AG04450 (cell line): ENCODE data around the gene SMARCD3. TPM values are rescaled to one million over a fixed set of nuclear protein-coding genes. Genes with fewer than 3 reads are reported as not detected.

Experiments used
- CTCF ChIA-PET: fragments of 300-600, 350-600 bp; formaldehyde crosslinking; extraction: SDS; loops from one replicate; lab custom pipeline; 2022; ENCODE audit warnings: antibody characterized with exemption, inconsistent platforms; lab: Charles Lee
- POLR2A ChIA-PET: fragments of 350-600 bp; formaldehyde crosslinking; extraction: SDS; loops from one replicate; lab custom pipeline; 2021; ENCODE audit warnings: antibody characterized with exemption, inconsistent platforms; lab: Yijun Ruan, JAX
- DNase-seq: peaks from one replicate; pipeline ENCODE4 v3.0.0-alpha.2; 2011; ENCODE audit warnings: low read depth, low spot score
- H3K27ac ChIP-seq: one replicate; pipeline ENCODE4 v1.5.1; 2012; ENCODE audit warnings: low read depth, low read length, control low read depth
- H3K27me3 ChIP-seq: one replicate; pipeline ENCODE4 v1.6.0; 2012; ENCODE audit warnings: low read length; ENCODE audit not compliant: control insufficient read depth, insufficient read depth
- H3K4me3 ChIP-seq: 2 replicates; pipeline ENCODE4 v1.5.1; 2011; ENCODE audit warnings: mild to moderate bottlenecking, low read depth, low read length, control low read depth
- H3K9me3 ChIP-seq: 2 replicates; pipeline ENCODE4 v1.5.1; 2012; ENCODE audit warnings: low read length; ENCODE audit not compliant: control insufficient read depth, insufficient read depth
- polyA plus RNA-seq: library from polyadenylated mRNA; depleted of rRNA; stranded (reverse); fragments of >200 nt; gene quantifications from 2 replicates; pipeline ENCODE4 v1.2.3, GENCODE V29; 2011
- TF ChIP-seq, protein P1 (sequence below): IDR thresholded peaks from 2 replicates; pipeline ENCODE4 v1.5.1; 2011; ENCODE audit warnings: low read depth, low read length, control low read depth, inconsistent platforms

SMARCD3 gene
- polyA plus RNA-seq, 1 experiment = 39.2 TPM

DNA sequence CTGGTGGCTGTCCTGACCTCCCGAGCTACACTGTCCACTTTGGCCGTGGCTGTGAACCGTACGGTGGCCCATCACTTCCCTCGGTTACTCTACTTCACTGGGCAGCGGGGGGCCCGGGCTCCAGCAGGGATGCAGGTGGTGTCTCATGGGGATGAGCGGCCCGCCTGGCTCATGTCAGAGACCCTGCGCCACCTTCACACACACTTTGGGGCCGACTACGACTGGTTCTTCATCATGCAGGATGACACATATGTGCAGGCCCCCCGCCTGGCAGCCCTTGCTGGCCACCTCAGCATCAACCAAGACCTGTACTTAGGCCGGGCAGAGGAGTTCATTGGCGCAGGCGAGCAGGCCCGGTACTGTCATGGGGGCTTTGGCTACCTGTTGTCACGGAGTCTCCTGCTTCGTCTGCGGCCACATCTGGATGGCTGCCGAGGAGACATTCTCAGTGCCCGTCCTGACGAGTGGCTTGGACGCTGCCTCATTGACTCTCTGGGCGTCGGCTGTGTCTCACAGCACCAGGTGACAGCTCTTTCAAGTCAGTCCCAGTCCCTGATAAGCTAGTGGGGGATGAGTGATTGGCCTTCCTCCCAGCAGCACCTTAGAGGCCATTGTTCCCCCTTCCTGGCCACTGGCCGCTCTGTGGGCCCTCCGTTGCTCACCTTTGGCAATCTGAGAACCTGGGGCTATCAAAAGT, 13.3 kb downstream of the SMARCD3 start:
- Histone ChIP-seq H3K27ac (no peak overlapping the region), H3K9me3 (no peaks in the 10 kb centered on the region; the same call in 1 of the 2 replicates), H3K4me3 (no peak overlapping the region), H3K27me3 (no peaks in the 10 kb centered on the region)
- TF ChIP-seq, protein P1, sequence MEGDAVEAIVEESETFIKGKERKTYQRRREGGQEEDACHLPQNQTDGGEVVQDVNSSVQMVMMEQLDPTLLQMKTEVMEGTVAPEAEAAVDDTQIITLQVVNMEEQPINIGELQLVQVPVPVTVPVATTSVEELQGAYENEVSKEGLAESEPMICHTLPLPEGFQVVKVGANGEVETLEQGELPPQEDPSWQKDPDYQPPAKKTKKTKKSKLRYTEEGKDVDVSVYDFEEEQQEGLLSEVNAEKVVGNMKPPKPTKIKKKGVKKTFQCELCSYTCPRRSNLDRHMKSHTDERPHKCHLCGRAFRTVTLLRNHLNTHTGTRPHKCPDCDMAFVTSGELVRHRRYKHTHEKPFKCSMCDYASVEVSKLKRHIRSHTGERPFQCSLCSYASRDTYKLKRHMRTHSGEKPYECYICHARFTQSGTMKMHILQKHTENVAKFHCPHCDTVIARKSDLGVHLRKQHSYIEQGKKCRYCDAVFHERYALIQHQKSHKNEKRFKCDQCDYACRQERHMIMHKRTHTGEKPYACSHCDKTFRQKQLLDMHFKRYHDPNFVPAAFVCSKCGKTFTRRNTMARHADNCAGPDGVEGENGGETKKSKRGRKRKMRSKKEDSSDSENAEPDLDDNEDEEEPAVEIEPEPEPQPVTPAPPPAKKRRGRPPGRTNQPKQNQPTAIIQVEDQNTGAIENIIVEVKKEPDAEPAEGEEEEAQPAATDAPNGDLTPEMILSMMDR = no peak
- no peak for DNase-seq
- POLR2A ChIA-PET = interaction anchor here (1.0 kb wide), 1 partner anchor 9 kb away, joined by 3 read pairs; no protein-coding TSS in a partner anchor
- CTCF ChIA-PET = interaction anchor here (4.6 kb wide), 1 partner anchor 9 kb away, joined by 29 read pairs; no protein-coding TSS in a partner anchor

DNA sequence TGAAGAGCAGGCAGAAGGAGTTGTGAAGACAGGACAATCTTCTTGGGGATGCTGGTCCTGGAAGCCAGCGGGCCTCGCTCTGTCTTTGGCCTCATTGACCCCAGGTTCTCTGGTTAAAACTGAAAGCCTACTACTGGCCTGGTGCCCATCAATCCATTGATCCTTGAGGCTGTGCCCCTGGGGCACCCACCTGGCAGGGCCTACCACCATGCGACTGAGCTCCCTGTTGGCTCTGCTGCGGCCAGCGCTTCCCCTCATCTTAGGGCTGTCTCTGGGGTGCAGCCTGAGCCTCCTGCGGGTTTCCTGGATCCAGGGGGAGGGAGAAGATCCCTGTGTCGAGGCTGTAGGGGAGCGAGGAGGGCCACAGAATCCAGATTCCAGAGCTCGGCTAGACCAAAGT, 14.7 kb downstream of the SMARCD3 start:
- no peaks in the 10 kb centered on the region; the same call in 1 of the 2 replicates for H3K9me3 ChIP-seq
- DNase-seq = no peak
- ChIA-PET CTCF (interaction anchor here (4.6 kb wide), 1 partner anchor 10 kb away, joined by 29 read pairs; no protein-coding TSS in a partner anchor), POLR2A (interaction anchor here (1.0 kb wide), 1 partner anchor 12 kb away, joined by 3 read pairs; no protein-coding TSS in a partner anchor)
- TF ChIP-seq, protein P1 = no peak
- H3K27me3 ChIP-seq = no peaks in the 10 kb centered on the region
- H3K27ac ChIP-seq = no peak overlapping the region
- peak overlapping the region; percentile 96 for H3K4me3 ChIP-seq

DNA sequence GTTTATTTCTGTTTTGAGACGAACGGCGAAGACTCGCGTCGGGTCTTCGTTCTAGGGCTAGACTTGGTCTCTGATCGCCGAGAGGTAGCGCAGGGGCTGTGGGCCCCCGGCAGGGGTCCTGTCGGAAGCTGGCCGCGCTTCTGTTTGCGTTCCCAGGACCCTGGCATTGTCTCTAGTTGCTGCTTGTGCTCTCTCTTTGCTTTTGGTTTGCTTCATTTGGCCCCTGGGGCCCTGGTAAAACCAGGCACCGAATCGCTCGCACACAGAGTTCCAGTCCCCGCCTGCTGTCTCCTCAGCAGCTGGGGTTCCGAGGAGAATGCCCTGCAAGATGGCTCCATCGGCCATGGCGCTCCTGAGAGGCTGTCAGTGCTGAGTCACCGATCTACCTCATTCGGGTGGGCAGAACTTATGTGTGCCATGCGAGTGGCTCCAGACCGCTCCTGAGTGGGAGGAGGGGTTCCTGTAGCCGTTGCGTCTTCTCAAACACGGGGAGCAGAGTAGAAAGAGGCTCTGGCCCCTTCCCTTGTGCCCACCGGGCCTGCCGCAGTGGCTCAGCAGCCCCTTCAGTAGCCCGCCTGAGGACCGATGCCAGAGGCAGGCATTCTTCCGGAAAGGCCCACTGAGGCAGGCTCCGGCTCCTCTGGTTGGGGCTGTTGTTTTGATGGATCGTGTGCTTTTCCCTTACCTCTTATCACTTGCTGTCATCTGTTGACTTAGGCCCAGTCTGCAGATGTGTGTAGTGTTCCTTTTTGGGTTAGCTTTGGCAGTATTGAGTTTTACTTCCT, 15.4 kb downstream of the SMARCD3 start:
- Histone ChIP-seq H3K4me3 (peak overlapping the region; percentile 96), H3K27me3 (no peaks in the 10 kb centered on the region), H3K27ac (peak overlapping the region; percentile 85), H3K9me3 (no peaks in the 10 kb centered on the region; the same call in 1 of the 2 replicates)
- peak; percentile 50 for DNase-seq
- CTCF ChIA-PET = interaction anchor here (1.2 to 4.6 kb wide), 2 partner anchors 11 to 13 kb away, joined by 4 to 29 read pairs; no protein-coding TSS in a partner anchor
- TF ChIP-seq, protein P1 = no peak
- POLR2A ChIA-PET = interaction anchor here (0.6 kb wide), 1 partner anchor 1973 kb away, joined by 3 read pairs; no protein-coding TSS in a partner anchor

DNA sequence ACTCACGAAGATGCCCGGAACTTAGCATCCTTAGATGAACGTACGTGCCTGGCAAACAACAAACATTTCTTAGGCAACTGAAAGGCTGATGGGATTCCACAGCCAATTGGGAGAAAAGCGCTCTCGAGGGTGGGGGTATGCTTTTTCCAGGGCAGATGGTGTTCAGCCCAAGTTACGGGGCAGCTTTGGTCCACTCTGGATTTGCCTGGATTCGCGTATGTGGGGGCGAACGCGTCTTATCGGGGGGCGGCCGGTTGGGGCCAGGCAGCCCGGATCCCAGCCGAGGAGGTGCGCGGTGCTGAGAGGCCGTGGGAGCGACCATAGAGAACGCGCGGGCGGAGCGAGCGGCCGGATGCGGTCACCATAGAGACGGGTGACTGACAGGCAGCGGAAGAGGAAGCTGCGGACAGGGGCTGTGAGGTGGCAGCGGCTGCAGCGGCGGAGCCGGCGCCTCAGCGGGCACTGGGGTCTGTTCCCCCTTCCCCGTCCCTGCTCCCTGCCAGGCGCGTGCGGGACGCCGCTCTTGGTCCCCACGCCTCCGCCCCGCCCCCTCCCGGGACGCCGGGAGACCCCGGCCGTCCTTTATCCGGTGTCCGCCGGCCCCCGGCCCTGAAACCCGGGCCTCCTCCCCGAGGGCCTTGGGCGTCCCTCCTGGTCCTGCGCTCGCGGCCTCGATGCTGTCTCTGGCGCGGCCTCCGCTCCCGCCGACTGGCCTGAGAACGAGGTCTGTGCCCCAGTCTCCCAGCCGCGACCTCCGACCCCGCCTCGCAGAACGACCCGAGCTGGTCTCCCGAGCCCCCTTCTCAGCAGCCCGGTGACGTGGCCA, 16.2 kb downstream of the SMARCD3 start, which contains the start of gene CHPF2:
TSS of gene CHPF2 (plus strand) at position 393 of the 826 bp plus-strand sequence. CDS start 1,529 bp downstream, outside the sequence.
- H3K4me3 ChIP-seq = peak within 1 kb of the TSS; percentile 96
- peak; percentile 56 for DNase-seq
- TF ChIP-seq, protein P1 = no peak
- POLR2A ChIA-PET = interaction anchor here (0.6 kb wide), 1 partner anchor 1973 kb away, joined by 3 read pairs; no protein-coding TSS in a partner anchor
- CTCF ChIA-PET = interaction anchor here (1.2 to 4.6 kb wide), 2 partner anchors 12 to 14 kb away, joined by 4 to 29 read pairs; no protein-coding TSS in a partner anchor
- no peaks in the 10 kb centered on the region for H3K27me3 ChIP-seq
- no peaks in the 10 kb centered on the region; the same call in 1 of the 2 replicates for H3K9me3 ChIP-seq
- peak within 1 kb of the TSS; percentile 85 for H3K27ac ChIP-seq
